Measurements from ENCODE around the gene COL11A1.

GRCh38 chr1:103144681-103145080 is 36.4 kb upstream of the COL11A1 start:
- TF ChIP-seq CTCF (IDR thresholded peaks at IDR 0.05; ENCODE audit: insufficient read depth, low read depth, low read length) (no peak), EZH2 (IDR thresholded peaks at IDR 0.05; ENCODE audit: insufficient read depth, low read length) (no peak)

All from astrocyte (in vitro differentiated cells and primary cell).